ENCODE data around the gene PUM2.

Gene PUM2

GRCh38 chr2:20334605-20335203, 15.9 kb downstream of the PUM2 start:
- no peak for DNase-seq

- DNase-seq = no peak
These were observed 16.9 kb downstream of the PUM2 start for GRCh38 chr2:20333738-20334137.

- DNase-seq = no peak
These were observed 20.5 kb downstream of the PUM2 start for GRCh38 chr2:20330192-20330591.

- DNase-seq = no peak
These were observed 23.3 kb downstream of the PUM2 start for GRCh38 chr2:20327370-20327769.

- DNase-seq = peak; percentile 27 to 72 (median 54)
These were observed 24.4 kb downstream of the PUM2 start for GRCh38 chr2:20326163-20326780.

GRCh38 chr2:20322527-20323300, 27.9 kb downstream of the PUM2 start:
- DNase-seq = no peak

- DNase-seq = no peak
These were observed 33.0 kb downstream of the PUM2 start for GRCh38 chr2:20317690-20318089.

- DNase-seq = no peak
These were observed 33.4 kb downstream of the PUM2 start for GRCh38 chr2:20317197-20317596.

GRCh38 chr2:20314562-20315501, 35.8 kb downstream of the PUM2 start:
- DNase-seq = no peak

GRCh38 chr2:20313659-20314058, 37.0 kb downstream of the PUM2 start:
- no peak for DNase-seq

GRCh38 chr2:20309001-20309400, 41.6 kb downstream of the PUM2 start:
- DNase-seq = no peak

GRCh38 chr2:20307311-20307710, 43.3 kb downstream of the PUM2 start:
- no peak for DNase-seq

- DNase-seq = no peak
These were observed 46.2 kb downstream of the PUM2 start for GRCh38 chr2:20304411-20304810.

GRCh38 chr2:20303966-20304365, 46.7 kb downstream of the PUM2 start:
- DNase-seq = no peak

- DNase-seq = no peak
These were observed 48.6 kb downstream of the PUM2 start for GRCh38 chr2:20302019-20302418.

- DNase-seq = no peak
These were observed 50.0 kb downstream of the PUM2 start for GRCh38 chr2:20300656-20301055.

GRCh38 chr2:20299113-20299512, 51.5 kb downstream of the PUM2 start:
- DNase-seq = no peak

GRCh38 chr2:20294231-20294630, 56.4 kb downstream of the PUM2 start:
- DNase-seq = no peak

- DNase-seq = no peak
These were observed 57.7 kb downstream of the PUM2 start for GRCh38 chr2:20292984-20293383.

- no peak for DNase-seq
These were observed 58.7 kb downstream of the PUM2 start for GRCh38 chr2:20291846-20292408.

- peak; percentile 33 to 74 (median 37) for DNase-seq
These were observed 59.5 kb downstream of the PUM2 start for GRCh38 chr2:20291106-20291564.

GRCh38 chr2:20288642-20289340, 61.9 kb downstream of the PUM2 start:
- DNase-seq = no peak
